Small intestine (tissue), 7 donors: ENCODE results near the gene NEBL. TPM values are rescaled to one million over a fixed set of nuclear protein-coding genes. Genes with fewer than 3 reads are reported as not detected.

ENCODE experiments used
- DNase-seq, 2 donors: peaks; one replicate each; pipeline versions ENCODE4 v3.0.0 to v3.0.0-alpha.2; 2013
- FAIRE-seq: peaks from 2 replicates; lab custom pipeline; 2012; peaks lifted over from hg19 to GRCh38; lab: Jason Lieb, UNC
- H3K27ac ChIP-seq, 3 donors: one replicate each; pipeline ENCODE4 v1.5.1; 2013; ENCODE audit warnings: low read length in 2 of 3, mild to moderate bottlenecking in 2 of 3, control low read depth in 1 of 3, inconsistent platforms in 1 of 3, low read depth in 1 of 3, moderate library complexity in 1 of 3
- H3K27me3 ChIP-seq, 3 donors: one replicate each; pipeline ENCODE4 v1.6.1; 2013; ENCODE audit warnings: low read length in 3 of 3, inconsistent platforms in 1 of 3; ENCODE audit not compliant: control insufficient read depth in 3 of 3, insufficient read depth in 3 of 3
- H3K36me3 ChIP-seq, 3 donors: one replicate each; pipeline ENCODE4 v1.6.1; 2013; ENCODE audit warnings: low read length in 3 of 3, inconsistent platforms in 1 of 3, low read depth in 1 of 3, mild to moderate bottlenecking in 1 of 3, moderate library complexity in 1 of 3; ENCODE audit not compliant: control insufficient read depth in 3 of 3, insufficient read depth in 2 of 3
- H3K4me1 ChIP-seq, 3 donors: one replicate each; pipeline ENCODE4 v1.6.1; 2013; ENCODE audit warnings: low read length in 2 of 3, inconsistent platforms in 1 of 3, low read depth in 1 of 3, mild to moderate bottlenecking in 1 of 3, moderate library complexity in 1 of 3; ENCODE audit not compliant: control insufficient read depth in 3 of 3, insufficient read depth in 2 of 3
- H3K4me3 ChIP-seq, 3 donors: one replicate each; pipeline ENCODE4 v1.5.1; 2013; ENCODE audit warnings: low read length in 3 of 3, control low read depth in 1 of 3, inconsistent platforms in 1 of 3, low read depth in 1 of 3, mild to moderate bottlenecking in 1 of 3, moderate library complexity in 1 of 3
- H3K9me3 ChIP-seq, 2 donors: one replicate each; pipeline ENCODE4 v1.6.1; 2013; ENCODE audit warnings: low read depth in 1 of 2, low read length in 1 of 2; ENCODE audit not compliant: control insufficient read depth in 2 of 2, insufficient read depth in 1 of 2
- whole genome bisulfite sequencing, 3 donors: extraction: QIAGEN DNeasy Blood & Tissue Kit; methylation state at CpG; one replicate each; pipeline ENCODE4 v1.1.7; 2013; 5-methylcytosine and 5-hydroxymethylcytosine counted together
- polyA plus RNA-seq, 4 donors: library from polyadenylated mRNA; stranded (reverse) in 3 of 4; unstranded in 1 of 4; fragments of 200-250 nt in 3 of 4; fragments of 120-200 nt in 1 of 4; gene quantifications; one replicate each; pipeline versions ENCODE4 v1.2.1 to v1.2.3, GENCODE V29; 2013
- donor health status: healthy with polysubstance abuse.
- donor health status: control.
- donor health status: control.
- donor health status: Bipolar disorder and iron deficiency.
- donor health status: healthy.

NEBL gene
- polyA plus RNA-seq, 4 donors, result 1.4 to 1.8 (median 1.6) TPM

- DNase-seq, result no peak
- Histone ChIP-seq H3K27me3 (no peaks in the 10 kb centered on the region), H3K27ac (no peak overlapping the region), H3K9me3 (peaks cover 0 to 3% of the 10 kb centered on the region in 2 donors), H3K4me1 (no peaks in the 10 kb centered on the region), H3K36me3 (no peaks in the 10 kb centered on the region), H3K4me3 (no peak overlapping the region)
- FAIRE-seq, result no peak
- 88 to 92% (median 90%) methylated on average over 5 of the region's 5 CpGs for WGBS, 3 donors
Observed at GRCh38 chr10:20932606-20933126, 35.6 kb upstream of the NEBL start.

- H3K36me3 ChIP-seq, result no peaks in the 10 kb centered on the region
- no peak overlapping the region for H3K27ac ChIP-seq
- WGBS, 3 donors, result 72 to 88% (median 81%) methylated on average over 8 of the region's 8 CpGs
- H3K4me1 ChIP-seq, result no peaks in the 10 kb centered on the region
- no peaks in the 10 kb centered on the region for H3K9me3 ChIP-seq
- FAIRE-seq (no peak), DNase-seq (no peak)
- H3K27me3 ChIP-seq, result no peaks in the 10 kb centered on the region
- no peak overlapping the region for H3K4me3 ChIP-seq
Observed at GRCh38 chr10:20931156-20931795, 34.2 kb upstream of the NEBL start.

GRCh38 chr10:20927456-20927855 is 30.3 kb upstream of the NEBL start:
- 60 to 79% (median 79%) methylated on average over 2 of the region's 2 CpGs for WGBS, 3 donors
- Histone ChIP-seq H3K27me3 (no peaks in the 10 kb centered on the region), H3K4me1 (no peaks in the 10 kb centered on the region), H3K36me3 (no peaks in the 10 kb centered on the region), H3K4me3 (no peak overlapping the region), H3K27ac (no peak overlapping the region), H3K9me3 (no peaks in the 10 kb centered on the region)
- no peak for FAIRE-seq
- DNase-seq, result no peak

GRCh38 chr10:20922451-20922850 is 25.3 kb upstream of the NEBL start:
- no peaks in the 10 kb centered on the region for H3K9me3 ChIP-seq
- H3K27ac ChIP-seq, result no peak overlapping the region
- DNase-seq (no peak), FAIRE-seq (no peak)
- H3K36me3 ChIP-seq, result no peaks in the 10 kb centered on the region
- WGBS, 3 donors, result 68 to 76% (median 76%) methylated on average over 5 of the region's 5 CpGs
- H3K4me1 ChIP-seq, result no peaks in the 10 kb centered on the region
- H3K27me3 ChIP-seq, result peaks cover 0 to 3% (median 0%) of the 10 kb centered on the region in 3 donors
- H3K4me3 ChIP-seq, result no peak overlapping the region

- FAIRE-seq, result no peak
- peaks cover 0 to 3% (median 0%) of the 10 kb centered on the region in 3 donors for H3K27me3 ChIP-seq
- no peaks in the 10 kb centered on the region for H3K36me3 ChIP-seq
- DNase-seq, result no peak
- no peaks in the 10 kb centered on the region for H3K9me3 ChIP-seq
- H3K4me1 ChIP-seq, result no peaks in the 10 kb centered on the region
- 83 to 91% (median 84%) methylated on average over 4 of the region's 4 CpGs for WGBS, 3 donors
- no peak overlapping the region for H3K27ac ChIP-seq
- no peak overlapping the region for H3K4me3 ChIP-seq
Observed at GRCh38 chr10:20922033-20922432, 24.9 kb upstream of the NEBL start.

GRCh38 chr10:20920061-20920460 is 22.9 kb upstream of the NEBL start:
- no peaks in the 10 kb centered on the region for H3K9me3 ChIP-seq
- 88 to 94% (median 91%) methylated on average over 2 of the region's 2 CpGs for WGBS, 3 donors
- no peak overlapping the region for H3K27ac ChIP-seq
- FAIRE-seq (no peak), DNase-seq (no peak)
- H3K36me3 ChIP-seq, result no peaks in the 10 kb centered on the region
- H3K4me1 ChIP-seq, result no peaks in the 10 kb centered on the region
- peaks cover 0 to 3% (median 0%) of the 10 kb centered on the region in 3 donors for H3K27me3 ChIP-seq
- H3K4me3 ChIP-seq, result no peak overlapping the region

- Histone ChIP-seq H3K4me3 (no peak overlapping the region), H3K27me3 (peaks cover 0 to 3% (median 0%) of the 10 kb centered on the region in 3 donors), H3K4me1 (no peaks in the 10 kb centered on the region), H3K27ac (no peak overlapping the region), H3K36me3 (no peaks in the 10 kb centered on the region), H3K9me3 (no peaks in the 10 kb centered on the region)
- DNase-seq (no peak), FAIRE-seq (no peak)
- WGBS, 3 donors, result 85 to 90% (median 88%) methylated on average over 4 of the region's 4 CpGs
Observed at GRCh38 chr10:20919481-20919880, 22.4 kb upstream of the NEBL start.

- Histone ChIP-seq H3K27ac (no peak overlapping the region), H3K4me3 (no peak overlapping the region), H3K36me3 (no peaks in the 10 kb centered on the region), H3K27me3 (peaks cover 0 to 3% (median 0%) of the 10 kb centered on the region in 3 donors), H3K9me3 (no peaks in the 10 kb centered on the region), H3K4me1 (no peaks in the 10 kb centered on the region)
- DNase-seq, result no peak
- no peak for FAIRE-seq
- 56 to 80% (median 66%) methylated on average over 1 of the region's 1 CpG for WGBS, 3 donors
Observed at GRCh38 chr10:20916976-20917375, 19.9 kb upstream of the NEBL start.

- Histone ChIP-seq H3K9me3 (no peaks in the 10 kb centered on the region), H3K4me3 (no peak overlapping the region), H3K27me3 (no peaks in the 10 kb centered on the region), H3K27ac (no peak overlapping the region), H3K4me1 (no peaks in the 10 kb centered on the region), H3K36me3 (no peaks in the 10 kb centered on the region)
- no peak for DNase-seq
- WGBS, 3 donors, result 77 to 92% (median 84%) methylated on average over 1 of the region's 1 CpG
- no peak for FAIRE-seq
Observed at GRCh38 chr10:20912969-20913368, 15.9 kb upstream of the NEBL start.
